GM12878 (cell line): ENCODE results near the gene ZNF761. TPM values are rescaled to one million over a fixed set of nuclear protein-coding genes. Genes with fewer than 3 reads are reported as not detected.
A peak's percentile ranks its signal among the peaks of the same experiment; 100 is the strongest.

ENCODE experiments used
- ATAC-seq: fragments of 200-7000 bp; cut with Tn5 transposase; 3 replicates; pipeline ENCODE4 v1.9.1; 2020; ENCODE audit warnings: mild to moderate bottlenecking, moderate library complexity
- BruUV-seq: library from RNA; stranded (reverse); fragments of 400-500 nt; replicated peaks from 2 replicates; lab custom pipeline; 2021; lab: Mats Ljungman, UMichigan
- CTCF ChIA-PET: fragments of 300-600 bp; sonication (Branson Sonifier 250); formaldehyde crosslinking; extraction: SDS; loops from one replicate; lab custom pipeline; 2021; ENCODE audit warnings: inconsistent platforms; lab: Yijun Ruan, JAX
- POLR2A ChIA-PET: fragments of 350-600 bp; formaldehyde crosslinking; extraction: SDS; loops from one replicate; lab custom pipeline; 2021; ENCODE audit warnings: inconsistent platforms; lab: Charles Lee
- RAD21 ChIA-PET: fragments of 300-600 bp; sonication (Branson Sonifier 250); formaldehyde crosslinking; loops from one replicate; lab custom pipeline; 2023; ENCODE audit warnings: antibody characterized with exemption; ENCODE audit not compliant: unreplicated experiment; lab: Charles Lee
- SMC1A ChIA-PET: fragments of 300-600 bp; sonication (Branson Sonifier 250); formaldehyde crosslinking; loops from one replicate; lab custom pipeline; 2023; ENCODE audit not compliant: unreplicated experiment, uncharacterized antibody; lab: Charles Lee
- DNase-seq: peaks from one replicate; pipeline ENCODE4 v3.0.0-alpha.2; 2011; ENCODE audit warnings: low read depth, low spot score
- FAIRE-seq: peaks from 3 replicates; lab custom pipeline; 2011; peaks lifted over from hg19 to GRCh38; lab: Jason Lieb, UNC
- H2AFZ ChIP-seq: 2 replicates; pipeline ENCODE4 v1.6.0; 2011; ENCODE audit warnings: low read depth, low read length, control low read depth; ENCODE audit not compliant: control insufficient read depth
- H3K27ac ChIP-seq: 2 replicates; pipeline ENCODE4 v1.5.1; 2011; ENCODE audit warnings: control low read depth; ENCODE audit not compliant: control insufficient read depth, insufficient read depth
- H3K27me3 ChIP-seq, 2 experiments: replicated peaks in 1 of 2; 2 replicates each; pipeline versions ENCODE4 v1.6.0 to v1.6.1; 2011; ENCODE audit warnings: low read length in 1 of 2; ENCODE audit not compliant: control insufficient read depth in 2 of 2, insufficient read depth in 2 of 2
- H3K36me3 ChIP-seq, 2 experiments: 2 replicates each; pipeline ENCODE4 v1.5.1; 2011; ENCODE audit warnings: low read length in 1 of 2; ENCODE audit not compliant: control insufficient read depth in 2 of 2, insufficient read depth in 2 of 2
- H3K4me1 ChIP-seq: 2 replicates; pipeline ENCODE4 v1.6.1; 2011; ENCODE audit warnings: mild to moderate bottlenecking, low read length, moderate library complexity, mixed read lengths; ENCODE audit not compliant: control insufficient read depth, insufficient read depth
- H3K4me2 ChIP-seq: 2 replicates; pipeline ENCODE4 v1.6.0; 2011; ENCODE audit warnings: control low read depth; ENCODE audit not compliant: control insufficient read depth, insufficient read depth
- H3K4me3 ChIP-seq: fragments of 200-600 bp; sonication (generic); 2 replicates; pipeline ENCODE4 v1.5.1; 2016
- H3K79me2 ChIP-seq: 2 replicates; pipeline ENCODE4 v1.6.0; 2011; ENCODE audit warnings: low read length; ENCODE audit not compliant: control insufficient read depth, insufficient read depth
- H3K9ac ChIP-seq: 2 replicates; pipeline ENCODE4 v1.8.0; 2011; ENCODE audit warnings: low read length, control low read depth, mixed read lengths; ENCODE audit not compliant: control insufficient read depth, insufficient read depth
- H3K9me3 ChIP-seq: replicated peaks from 3 replicates; pipeline ENCODE4 v1.5.1; 2011; ENCODE audit warnings: mild to moderate bottlenecking, low read length; ENCODE audit not compliant: control insufficient read depth, insufficient read depth
- H4K20me1 ChIP-seq: 2 replicates; pipeline ENCODE4 v1.6.0; 2011; ENCODE audit not compliant: control insufficient read depth, insufficient read depth
- BHLHE40 ChIP-seq, 2 experiments: fragments of 450-650 bp in 1 of 2; IDR thresholded peaks; 2 replicates each; pipeline ENCODE4 v1.6.1; 2011 to 2017; ENCODE audit warnings: low read depth in 2 of 2, borderline replicate concordance in 1 of 2, improper control_type of control experiment in 1 of 2, low read length in 1 of 2, mild to moderate bottlenecking in 1 of 2
- FOXK2 ChIP-seq: fragments of 450-650 bp; IDR thresholded peaks from 2 replicates; pipeline ENCODE4 v1.6.1; 2017; ENCODE audit warnings: mild to moderate bottlenecking, moderate library complexity
- MXI1 ChIP-seq: fragments of 150-350 bp; IDR thresholded peaks from 2 replicates; pipeline ENCODE4 v1.6.1; 2011; ENCODE audit warnings: low read depth, mild to moderate bottlenecking, inconsistent platforms, low read length, improper control_type of control experiment
- NR2C1 ChIP-seq: fragments of 450-650 bp; IDR thresholded peaks from 2 replicates; pipeline ENCODE4 v1.6.1; 2017; ENCODE audit warnings: antibody characterized with exemption, mild to moderate bottlenecking, moderate library complexity
- NRF1 ChIP-seq: conservative IDR thresholded peaks from 2 replicates; pipeline ENCODE4 v1.6.1; 2011; ENCODE audit warnings: mild to moderate bottlenecking, low read depth, low read length, improper control_type of control experiment
- SMAD1 ChIP-seq: fragments of 450-650 bp; IDR thresholded peaks from 2 replicates; pipeline ENCODE4 v1.6.1; 2018; ENCODE audit warnings: mild to moderate bottlenecking, low read depth; ENCODE audit not compliant: partially characterized antibody
- SP1 ChIP-seq: IDR thresholded peaks from one replicate; pipeline ENCODE4 v1.6.1; 2011; ENCODE audit warnings: low read depth, low read length
- SREBF1 ChIP-seq: IDR thresholded peaks from 2 replicates; pipeline ENCODE4 v1.6.1; 2012; ENCODE audit warnings: mild to moderate bottlenecking, low read length
- WGBS: methylation state at CpG from one replicate; pipeline ENCODE4 v1.1.6; 2016; ENCODE audit warnings: low lambda C conversion rate; ENCODE audit not compliant: insufficient replicate concordance, insufficient coverage; ENCODE audit errors: missing lambda C conversion rate; 5-methylcytosine and 5-hydroxymethylcytosine counted together
- in situ Hi-C: fragments of 300-500 bp; cut with MboI; formaldehyde crosslinking; loops from 9 replicates; pipeline ENCODE4 v1.14.3; 2018; ENCODE audit warnings: mixed read lengths
- intact Hi-C: fragments of 100-400 bp; cut with micrococcal nuclease; formaldehyde crosslinking; loops from one replicate; pipeline ENCODE4 v1.14.2; 2022; ENCODE audit not compliant: unreplicated experiment
- polyA plus RNA-seq, 11 experiments: library from polyadenylated mRNA; depleted of rRNA in 4 of 11; unstranded in 6 of 11; stranded (reverse) in 5 of 11; fragments of >200 nt; fragmentation: Nextera tagmentation in 4 of 11; fragmentation: Illumina TruSeq in 1 of 11; extraction: Ambion mirVana in 4 of 11; extraction: Trizol in 1 of 11; gene quantifications; 1 replicate in 1 of 11; 2 replicates in 10 of 11; pipeline versions ENCODE4 v1.2.1 to v1.2.3, GENCODE V29; 2011 to 2016; ENCODE audit warnings: inconsistent platforms in 2 of 11, missing spikeins in 2 of 11, low read depth in 1 of 11
- total RNA-seq, 4 experiments: library from RNA; depleted of rRNA in 3 of 4; stranded (reverse); fragments of >200 nt in 3 of 4; fragmentation: Illumina TruSeq in 1 of 4; extraction: Trizol in 1 of 4; gene quantifications; 2 replicates each; pipeline versions ENCODE4 v1.2.1 to v1.2.3, GENCODE V29; 2013 to 2021
- TF ChIP-seq, protein P1 (sequence below): fragments of 450-650 bp; formaldehyde crosslinking; IDR thresholded peaks from 2 replicates; pipeline ENCODE4 v1.4.0; 2022; ENCODE audit warnings: mild to moderate bottlenecking, moderate library complexity
- TF ChIP-seq, protein P2 (sequence below): fragments of 450-650 bp; formaldehyde crosslinking; IDR thresholded peaks from 2 replicates; pipeline ENCODE4 v1.4.0; 2020; ENCODE audit warnings: mild to moderate bottlenecking, moderate library complexity
- TF ChIP-seq, protein P3 (sequence below): fragments of 450-650 bp; IDR thresholded peaks from 2 replicates; pipeline ENCODE4 v1.6.1; 2016; ENCODE audit warnings: mild to moderate bottlenecking
- TF ChIP-seq, protein P4 (sequence below): fragments of 450-650 bp; IDR thresholded peaks from 2 replicates; pipeline ENCODE4 v1.6.1; 2017; ENCODE audit warnings: mild to moderate bottlenecking, low read depth, inconsistent platforms; ENCODE audit not compliant: poor library complexity, severe bottlenecking

ZNF761 gene
- total and polyA plus RNA-seq, 10 of the 15 experiments (the other 5 are each of a cell fraction or from before 2014, with no cell fraction given), result 7.9 to 22.7 (median 10.6) TPM

DNA sequence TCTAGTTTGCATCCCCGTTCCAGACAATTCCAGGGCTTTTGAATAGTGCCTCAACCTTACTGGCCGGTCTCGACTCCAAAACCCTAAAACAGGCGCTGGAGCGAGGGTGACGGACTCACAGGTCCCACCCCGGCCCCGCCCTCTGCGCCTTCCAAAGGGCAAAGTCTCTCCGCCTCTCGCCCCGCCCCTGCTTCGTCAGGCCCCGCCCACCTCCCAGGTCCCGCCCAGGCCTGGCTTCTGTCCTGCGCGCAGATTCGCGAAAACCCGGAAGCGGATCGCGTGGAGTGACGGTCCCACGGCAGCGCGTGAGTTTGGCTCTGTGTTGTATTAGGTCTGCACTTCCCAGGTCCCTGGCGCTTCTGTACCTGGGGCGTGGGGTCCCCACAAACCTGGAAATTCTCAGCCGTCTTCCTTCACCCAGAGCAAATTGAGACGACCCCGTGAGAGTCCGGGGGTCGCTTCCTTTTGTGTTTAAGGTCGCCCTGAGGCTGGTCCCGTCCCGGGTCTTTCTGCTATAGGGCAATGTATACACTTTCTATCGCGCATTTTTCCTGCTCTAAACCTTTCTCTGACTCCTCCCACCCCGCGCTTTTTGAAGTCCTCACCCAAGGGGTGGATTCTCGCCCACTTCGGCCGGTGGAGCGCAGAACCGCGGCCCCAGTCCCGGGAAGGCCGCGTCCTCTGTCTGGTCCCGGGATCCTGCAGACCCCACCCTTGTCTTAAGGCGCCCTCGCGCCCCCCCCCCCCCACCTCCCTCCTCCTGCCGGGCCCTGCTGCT is 35.9 kb downstream of the ZNF761 start, which contains the start of gene ZNF813:
Gene ZNF813, plus strand, starts transcription at position 249 of the 778 bp plus-strand sequence. CDS start 16,090 bp downstream, outside the sequence.
- peak within 1 kb of the TSS; percentile 87 for H2AFZ ChIP-seq
- in situ Hi-C loops, result no loop called here
- ATAC-seq (peak; percentile 99), DNase-seq (peak; percentile 64), FAIRE-seq (no peak)
- H3K4me2 ChIP-seq, result peak within 1 kb of the TSS; percentile 74
- H3K27me3 ChIP-seq, result no peaks in the 10 kb centered on the region
- H3K36me3 ChIP-seq, result no peaks in the 10 kb centered on the region
- no peaks in the 10 kb centered on the region for H3K4me1 ChIP-seq
- intact Hi-C loops, result loop anchor here (1.0 kb wide), 1 partner anchor 53 kb away; no protein-coding TSS in a partner anchor
- H3K9me3 ChIP-seq, result peaks cover 3% of the 10 kb centered on the region; the same call in 1 of the 3 replicates
- ChIA-PET SMC1A (no interaction called here), CTCF (no interaction called here), RAD21 (interaction anchor here (0.6 kb wide), 1 partner anchor 443 kb away, joined by 3 read pairs; no protein-coding TSS in a partner anchor), POLR2A (no interaction called here)
- BruUV-seq, result no TSS peak
- peak within 1 kb of the TSS; percentile 96 for H3K4me3 ChIP-seq
- peak within 1 kb of the TSS; percentile 78 for H3K9ac ChIP-seq
- no peaks in the 10 kb centered on the region for H4K20me1 ChIP-seq
- H3K79me2 ChIP-seq, result peaks cover 1% of the 10 kb centered on the region; the same call in 1 of the 2 replicates
- H3K27ac ChIP-seq, result peak within 1 kb of the TSS; percentile 71
- 1% methylated on average over 51 of the region's 55 CpGs for WGBS
- TF ChIP-seq, protein P1, sequence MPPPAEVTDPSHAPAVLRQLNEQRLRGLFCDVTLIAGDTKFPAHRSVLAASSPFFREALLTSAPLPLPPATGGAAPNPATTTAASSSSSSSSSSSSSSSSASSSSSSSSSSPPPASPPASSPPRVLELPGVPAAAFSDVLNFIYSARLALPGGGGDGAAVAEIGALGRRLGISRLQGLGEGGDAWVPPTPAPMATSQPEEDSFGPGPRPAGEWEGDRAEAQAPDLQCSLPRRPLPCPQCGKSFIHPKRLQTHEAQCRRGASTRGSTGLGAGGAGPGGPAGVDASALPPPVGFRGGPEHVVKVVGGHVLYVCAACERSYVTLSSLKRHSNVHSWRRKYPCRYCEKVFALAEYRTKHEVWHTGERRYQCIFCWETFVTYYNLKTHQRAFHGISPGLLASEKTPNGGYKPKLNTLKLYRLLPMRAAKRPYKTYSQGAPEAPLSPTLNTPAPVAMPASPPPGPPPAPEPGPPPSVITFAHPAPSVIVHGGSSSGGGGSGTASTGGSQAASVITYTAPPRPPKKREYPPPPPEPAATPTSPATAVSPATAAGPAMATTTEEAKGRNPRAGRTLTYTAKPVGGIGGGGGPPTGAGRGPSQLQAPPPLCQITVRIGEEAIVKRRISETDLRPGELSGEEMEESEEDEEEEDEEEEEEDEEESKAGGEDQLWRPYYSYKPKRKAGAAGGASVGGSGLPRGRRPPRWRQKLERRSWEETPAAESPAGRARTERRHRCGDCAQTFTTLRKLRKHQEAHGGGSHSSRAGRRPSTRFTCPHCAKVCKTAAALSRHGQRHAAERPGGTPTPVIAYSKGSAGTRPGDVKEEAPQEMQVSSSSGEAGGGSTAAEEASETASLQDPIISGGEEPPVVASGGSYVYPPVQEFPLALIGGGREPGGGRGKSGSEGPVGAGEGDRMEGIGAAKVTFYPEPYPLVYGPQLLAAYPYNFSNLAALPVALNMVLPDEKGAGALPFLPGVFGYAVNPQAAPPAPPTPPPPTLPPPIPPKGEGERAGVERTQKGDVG, result no peak
- TF ChIP-seq BHLHE40 (IDR thresholded peaks at IDR 0.05; ENCODE audit: borderline replicate concordance in 1 of 2, low read depth in 2 of 2, low read length in 1 of 2), result 0 out of 4 replicates have a peak, but pooled peaks of 1 of the 2 experiments have one; percentile 28
- TF ChIP-seq, protein P2, sequence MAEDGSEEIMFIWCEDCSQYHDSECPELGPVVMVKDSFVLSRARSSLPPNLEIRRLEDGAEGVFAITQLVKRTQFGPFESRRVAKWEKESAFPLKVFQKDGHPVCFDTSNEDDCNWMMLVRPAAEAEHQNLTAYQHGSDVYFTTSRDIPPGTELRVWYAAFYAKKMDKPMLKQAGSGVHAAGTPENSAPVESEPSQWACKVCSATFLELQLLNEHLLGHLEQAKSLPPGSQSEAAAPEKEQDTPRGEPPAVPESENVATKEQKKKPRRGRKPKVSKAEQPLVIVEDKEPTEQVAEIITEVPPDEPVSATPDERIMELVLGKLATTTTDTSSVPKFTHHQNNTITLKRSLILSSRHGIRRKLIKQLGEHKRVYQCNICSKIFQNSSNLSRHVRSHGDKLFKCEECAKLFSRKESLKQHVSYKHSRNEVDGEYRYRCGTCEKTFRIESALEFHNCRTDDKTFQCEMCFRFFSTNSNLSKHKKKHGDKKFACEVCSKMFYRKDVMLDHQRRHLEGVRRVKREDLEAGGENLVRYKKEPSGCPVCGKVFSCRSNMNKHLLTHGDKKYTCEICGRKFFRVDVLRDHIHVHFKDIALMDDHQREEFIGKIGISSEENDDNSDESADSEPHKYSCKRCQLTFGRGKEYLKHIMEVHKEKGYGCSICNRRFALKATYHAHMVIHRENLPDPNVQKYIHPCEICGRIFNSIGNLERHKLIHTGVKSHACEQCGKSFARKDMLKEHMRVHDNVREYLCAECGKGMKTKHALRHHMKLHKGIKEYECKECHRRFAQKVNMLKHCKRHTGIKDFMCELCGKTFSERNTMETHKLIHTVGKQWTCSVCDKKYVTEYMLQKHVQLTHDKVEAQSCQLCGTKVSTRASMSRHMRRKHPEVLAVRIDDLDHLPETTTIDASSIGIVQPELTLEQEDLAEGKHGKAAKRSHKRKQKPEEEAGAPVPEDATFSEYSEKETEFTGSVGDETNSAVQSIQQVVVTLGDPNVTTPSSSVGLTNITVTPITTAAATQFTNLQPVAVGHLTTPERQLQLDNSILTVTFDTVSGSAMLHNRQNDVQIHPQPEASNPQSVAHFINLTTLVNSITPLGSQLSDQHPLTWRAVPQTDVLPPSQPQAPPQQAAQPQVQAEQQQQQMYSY (CRISPR knock-in tag), result no peak
- peak; percentile 82 for TF ChIP-seq SP1
- TF ChIP-seq NR2C1, result no peak
- TF ChIP-seq, protein P3, sequence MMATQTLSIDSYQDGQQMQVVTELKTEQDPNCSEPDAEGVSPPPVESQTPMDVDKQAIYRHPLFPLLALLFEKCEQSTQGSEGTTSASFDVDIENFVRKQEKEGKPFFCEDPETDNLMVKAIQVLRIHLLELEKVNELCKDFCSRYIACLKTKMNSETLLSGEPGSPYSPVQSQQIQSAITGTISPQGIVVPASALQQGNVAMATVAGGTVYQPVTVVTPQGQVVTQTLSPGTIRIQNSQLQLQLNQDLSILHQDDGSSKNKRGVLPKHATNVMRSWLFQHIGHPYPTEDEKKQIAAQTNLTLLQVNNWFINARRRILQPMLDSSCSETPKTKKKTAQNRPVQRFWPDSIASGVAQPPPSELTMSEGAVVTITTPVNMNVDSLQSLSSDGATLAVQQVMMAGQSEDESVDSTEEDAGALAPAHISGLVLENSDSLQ, result peak; percentile 50; the same call in 1 of the 2 replicates
- TF ChIP-seq MXI1, result no peak
- TF ChIP-seq FOXK2, result no peak
- TF ChIP-seq SREBF1, result no peak
- TF ChIP-seq, protein P4, sequence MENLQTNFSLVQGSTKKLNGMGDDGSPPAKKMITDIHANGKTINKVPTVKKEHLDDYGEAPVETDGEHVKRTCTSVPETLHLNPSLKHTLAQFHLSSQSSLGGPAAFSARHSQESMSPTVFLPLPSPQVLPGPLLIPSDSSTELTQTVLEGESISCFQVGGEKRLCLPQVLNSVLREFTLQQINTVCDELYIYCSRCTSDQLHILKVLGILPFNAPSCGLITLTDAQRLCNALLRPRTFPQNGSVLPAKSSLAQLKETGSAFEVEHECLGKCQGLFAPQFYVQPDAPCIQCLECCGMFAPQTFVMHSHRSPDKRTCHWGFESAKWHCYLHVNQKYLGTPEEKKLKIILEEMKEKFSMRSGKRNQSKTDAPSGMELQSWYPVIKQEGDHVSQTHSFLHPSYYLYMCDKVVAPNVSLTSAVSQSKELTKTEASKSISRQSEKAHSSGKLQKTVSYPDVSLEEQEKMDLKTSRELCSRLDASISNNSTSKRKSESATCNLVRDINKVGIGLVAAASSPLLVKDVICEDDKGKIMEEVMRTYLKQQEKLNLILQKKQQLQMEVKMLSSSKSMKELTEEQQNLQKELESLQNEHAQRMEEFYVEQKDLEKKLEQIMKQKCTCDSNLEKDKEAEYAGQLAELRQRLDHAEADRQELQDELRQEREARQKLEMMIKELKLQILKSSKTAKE, result no peak
- peak; percentile 22; the same call in 1 of the 2 replicates for TF ChIP-seq NRF1
- TF ChIP-seq SMAD1, result no peak
